GM08714 (cell line): ENCODE results near the gene POU3F3.

Experiments
- H3K4me3 ChIP-seq: fragments of 200-500 bp; sonication (Bioruptor generic); 2 replicates; pipeline ENCODE4 v1.5.1; 2014; ENCODE audit warnings: mild to moderate bottlenecking, low read length, inconsistent platforms
- ZNF274 ChIP-seq: IDR thresholded peaks from 2 replicates; pipeline ENCODE4 v1.6.1; 2012; ENCODE audit warnings: mild to moderate bottlenecking, low read depth, low read length

The POU3F3 gene

GRCh38 chr2:104853534-104854497, at the start of gene POU3F3:
Gene POU3F3, plus strand, starts transcription at chr2:104854115. Its CDS starts 1,396 bp downstream, at chr2:104855511.
- TF ChIP-seq ZNF274 = no peak

GRCh38 chr2:104804148-104804890, 49.6 kb upstream of the POU3F3 start:
- H3K4me3 ChIP-seq = no peak overlapping the region
- TF ChIP-seq ZNF274 = no peak

More at GRCh38 chr2:104853534-104854497, at the start of gene POU3F3:
- peak within 1 kb of the TSS; percentile 31 for H3K4me3 ChIP-seq

- TF ChIP-seq ZNF274 = no peak
- H3K4me3 ChIP-seq = no peak overlapping the region
Measured at GRCh38 chr2:104812286-104812685, 41.6 kb upstream of the POU3F3 start.

GRCh38 chr2:104816143-104816542, 37.8 kb upstream of the POU3F3 start:
- H3K4me3 ChIP-seq = no peak overlapping the region
- TF ChIP-seq ZNF274 = no peak

- no peak for TF ChIP-seq ZNF274
Measured at GRCh38 chr2:104818264-104818663, 35.7 kb upstream of the POU3F3 start.

GRCh38 chr2:104820126-104820525, 33.8 kb upstream of the POU3F3 start:
- H3K4me3 ChIP-seq = no peak overlapping the region
- no peak for TF ChIP-seq ZNF274

More at GRCh38 chr2:104818264-104818663, 35.7 kb upstream of the POU3F3 start:
- H3K4me3 ChIP-seq = no peak overlapping the region

- no peak overlapping the region for H3K4me3 ChIP-seq
- no peak for TF ChIP-seq ZNF274
Measured at GRCh38 chr2:104825124-104825865, 28.6 kb upstream of the POU3F3 start.

GRCh38 chr2:104826016-104826415, 27.9 kb upstream of the POU3F3 start:
- H3K4me3 ChIP-seq = no peak overlapping the region
- no peak for TF ChIP-seq ZNF274

- no peak overlapping the region for H3K4me3 ChIP-seq
- TF ChIP-seq ZNF274 = no peak
Measured at GRCh38 chr2:104831742-104832141, 22.2 kb upstream of the POU3F3 start.

GRCh38 chr2:104834431-104835153, 19.3 kb upstream of the POU3F3 start:
- no peak for TF ChIP-seq ZNF274
- no peak overlapping the region for H3K4me3 ChIP-seq

- no peak overlapping the region for H3K4me3 ChIP-seq
- TF ChIP-seq ZNF274 = no peak
Measured at GRCh38 chr2:104836265-104836664, 17.6 kb upstream of the POU3F3 start.

GRCh38 chr2:104836841-104837240, 17.1 kb upstream of the POU3F3 start:
- H3K4me3 ChIP-seq = no peak overlapping the region
- TF ChIP-seq ZNF274 = no peak

- TF ChIP-seq ZNF274 = no peak
- H3K4me3 ChIP-seq = no peak overlapping the region
Measured at GRCh38 chr2:104840156-104840555, 13.8 kb upstream of the POU3F3 start.
